H7 (cell line): Measurements from ENCODE around the gene PARD3. TPM values are rescaled to one million over a fixed set of nuclear protein-coding genes. Genes with fewer than 3 reads are reported as not detected.
A peak's percentile ranks its signal among the peaks of the same experiment; 100 is the strongest.

Experiments used
- DNase-seq: peaks from one replicate; pipeline ENCODE4 v3.0.0; 2012
- H3K27me3 ChIP-seq: 2 replicates; pipeline ENCODE4 v1.6.0; 2011; ENCODE audit warnings: mild to moderate bottlenecking, low read length; ENCODE audit not compliant: control insufficient read depth, insufficient read depth
- H3K36me3 ChIP-seq: replicated peaks from 2 replicates; pipeline ENCODE4 v1.5.1; 2011; ENCODE audit warnings: low read length; ENCODE audit not compliant: control insufficient read depth, insufficient read depth
- H3K4me3 ChIP-seq: 2 replicates; pipeline ENCODE4 v1.5.1; 2011; ENCODE audit warnings: low read depth, mild to moderate bottlenecking, control low read depth, low read length, moderate library complexity; ENCODE audit not compliant: insufficient read depth
- total RNA-seq: library from RNA; depleted of rRNA; stranded (reverse); fragments of >200 nt; shearing (Covaris generic); gene quantifications from 2 replicates; pipeline ENCODE4 v1.2.3, GENCODE V29; 2014

PARD3 gene
- total RNA-seq, 1 experiment from 2014 or later = 51.1 TPM

DNA sequence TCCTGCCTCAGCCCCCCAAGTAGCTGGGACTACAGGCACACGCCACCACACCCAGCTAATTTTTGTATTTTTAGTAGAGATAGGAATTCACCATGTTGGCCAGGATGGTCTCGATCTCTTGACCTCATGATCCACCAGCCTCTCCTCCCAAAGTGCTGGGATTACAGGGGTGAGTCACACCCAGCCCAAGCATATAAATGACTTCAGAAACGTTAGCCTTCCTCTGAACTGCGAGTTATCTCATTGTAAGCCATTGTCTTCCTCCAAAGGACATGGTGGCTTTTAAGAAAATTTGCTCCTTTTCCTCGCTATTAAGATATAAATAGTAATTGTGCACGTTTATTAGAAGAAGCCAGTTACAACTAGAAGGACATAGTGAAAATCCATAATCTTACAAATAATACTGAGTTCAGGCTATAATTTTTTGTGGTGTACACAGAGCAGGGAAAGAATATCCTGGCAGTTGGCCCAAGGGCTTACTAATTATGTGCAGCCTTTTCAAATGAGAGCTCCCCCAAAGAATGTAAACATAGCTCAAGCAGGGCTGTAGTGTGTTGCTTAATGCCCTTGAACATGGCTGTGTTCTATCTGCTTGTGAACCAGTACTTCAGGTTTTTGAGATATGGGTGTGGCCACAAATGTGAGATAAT lies 495.8 kb downstream of the PARD3 start:
- no peak overlapping the region for H3K4me3 ChIP-seq
- H3K36me3 ChIP-seq = no peaks in the 10 kb centered on the region
- DNase-seq = no peak

GRCh38 chr10:34316154-34316553 lies 498.9 kb downstream of the PARD3 start:
- H3K36me3 ChIP-seq = no peaks in the 10 kb centered on the region
- no peaks in the 10 kb centered on the region for H3K27me3 ChIP-seq
- no peak for DNase-seq
- no peak overlapping the region for H3K4me3 ChIP-seq

More for the DNA sequence above, 495.8 kb downstream of the PARD3 start:
- H3K27me3 ChIP-seq = no peaks in the 10 kb centered on the region

- no peak for DNase-seq
- Histone ChIP-seq H3K4me3 (no peak overlapping the region), H3K36me3 (no peaks in the 10 kb centered on the region), H3K27me3 (no peaks in the 10 kb centered on the region)
These were observed 500.6 kb downstream of the PARD3 start for GRCh38 chr10:34314457-34314856.

DNA sequence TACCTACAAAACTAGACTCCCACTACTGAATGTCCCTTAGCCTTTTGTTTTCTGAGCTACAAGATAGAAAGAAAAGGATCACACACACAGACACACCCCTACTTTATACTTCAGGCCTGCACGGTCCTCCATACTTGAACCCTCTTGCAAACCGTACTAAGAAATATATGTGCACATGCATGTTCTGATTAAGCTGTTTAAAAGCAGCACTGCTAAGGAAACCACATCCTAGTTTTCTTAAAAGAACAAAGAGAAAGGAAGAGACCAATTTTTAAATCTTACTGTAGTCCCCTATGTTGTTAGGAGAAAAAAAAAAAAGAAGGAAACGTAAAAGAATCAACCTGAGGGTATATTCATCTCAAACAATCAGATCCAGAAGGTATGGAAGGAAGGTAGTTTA lies 501.2 kb downstream of the PARD3 start:
- H3K27me3 ChIP-seq = no peaks in the 10 kb centered on the region
- no peak overlapping the region for H3K4me3 ChIP-seq
- DNase-seq = no peak
- no peaks in the 10 kb centered on the region for H3K36me3 ChIP-seq

- Histone ChIP-seq H3K4me3 (no peak overlapping the region), H3K27me3 (no peaks in the 10 kb centered on the region), H3K36me3 (no peaks in the 10 kb centered on the region)
- DNase-seq = no peak
These were observed 501.7 kb downstream of the PARD3 start for GRCh38 chr10:34313353-34313752.

DNA sequence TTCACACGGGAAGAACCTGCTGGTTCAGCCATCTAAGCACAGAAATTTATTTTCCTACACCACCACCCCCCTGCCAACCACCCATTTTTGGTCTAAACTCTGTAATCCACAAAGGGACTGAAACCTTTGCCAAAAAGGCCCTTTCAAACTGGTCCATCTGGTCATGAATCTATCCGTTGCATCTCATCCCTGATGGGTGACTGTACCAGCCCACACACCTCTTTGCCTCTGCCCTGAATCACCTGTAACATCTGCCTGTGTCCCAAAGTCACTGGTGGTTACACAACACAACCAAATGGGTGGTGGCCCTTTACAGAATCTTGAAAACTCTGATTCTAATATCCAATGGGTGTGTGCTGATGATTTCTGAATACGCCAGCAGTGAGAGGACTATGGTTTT lies 503.4 kb downstream of the PARD3 start:
- no peaks in the 10 kb centered on the region for H3K27me3 ChIP-seq
- H3K36me3 ChIP-seq = no peaks in the 10 kb centered on the region
- no peak for DNase-seq
- H3K4me3 ChIP-seq = no peak overlapping the region

- Histone ChIP-seq H3K36me3 (no peaks in the 10 kb centered on the region), H3K4me3 (no peak overlapping the region), H3K27me3 (no peaks in the 10 kb centered on the region)
- DNase-seq = no peak
These were observed 504.9 kb downstream of the PARD3 start for GRCh38 chr10:34310234-34310633.

- peak; percentile 36 for DNase-seq
- Histone ChIP-seq H3K4me3 (no peak overlapping the region), H3K27me3 (no peaks in the 10 kb centered on the region), H3K36me3 (no peaks in the 10 kb centered on the region)
These were observed 509.9 kb downstream of the PARD3 start for GRCh38 chr10:34305189-34305588.

DNA sequence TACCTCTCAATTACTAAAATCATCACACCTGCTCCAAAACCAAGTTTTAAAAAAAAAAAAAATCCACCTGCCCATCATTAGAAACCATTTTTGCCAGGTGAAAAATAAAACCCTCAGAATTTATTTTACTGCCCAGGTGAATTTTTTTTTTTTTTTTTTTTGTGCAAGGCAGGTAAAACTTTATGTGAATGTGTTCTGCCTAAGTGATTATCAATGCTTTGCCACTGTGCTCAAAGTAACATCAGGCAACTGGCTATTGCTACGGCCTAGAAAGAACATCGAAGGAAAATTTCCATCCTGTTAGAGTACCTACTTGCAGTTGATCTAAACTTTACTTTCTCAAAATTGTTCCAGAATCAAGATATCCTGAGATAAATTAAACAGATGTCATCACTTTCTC lies 512.1 kb downstream of the PARD3 start:
- H3K4me3 ChIP-seq = no peak overlapping the region
- no peaks in the 10 kb centered on the region for H3K36me3 ChIP-seq
- H3K27me3 ChIP-seq = no peaks in the 10 kb centered on the region
- DNase-seq = no peak

DNA sequence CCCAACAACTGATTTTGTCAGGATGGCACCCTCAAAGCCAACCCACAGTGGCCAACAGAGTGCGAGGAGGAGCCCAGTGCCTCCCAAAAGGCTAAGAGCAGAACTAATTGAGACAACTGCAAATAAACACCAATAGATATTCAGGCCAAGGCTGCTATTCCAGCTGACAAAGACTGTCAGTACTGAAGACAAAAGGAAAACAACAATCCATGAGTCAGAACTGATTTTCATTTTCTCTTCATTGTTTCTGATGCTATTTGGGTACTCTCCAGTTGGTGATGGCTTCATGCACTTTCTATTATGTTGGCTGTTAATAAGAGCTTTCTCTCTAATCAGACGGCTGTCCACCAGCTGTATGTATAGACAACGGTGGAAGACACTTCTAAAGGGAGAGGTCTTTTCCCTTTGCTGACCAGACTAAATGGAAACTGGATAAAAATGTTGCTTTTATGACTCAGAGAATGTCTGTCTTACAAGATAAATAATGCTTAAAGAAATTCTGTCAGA lies 515.9 kb downstream of the PARD3 start:
- no peaks in the 10 kb centered on the region for H3K27me3 ChIP-seq

DNA sequence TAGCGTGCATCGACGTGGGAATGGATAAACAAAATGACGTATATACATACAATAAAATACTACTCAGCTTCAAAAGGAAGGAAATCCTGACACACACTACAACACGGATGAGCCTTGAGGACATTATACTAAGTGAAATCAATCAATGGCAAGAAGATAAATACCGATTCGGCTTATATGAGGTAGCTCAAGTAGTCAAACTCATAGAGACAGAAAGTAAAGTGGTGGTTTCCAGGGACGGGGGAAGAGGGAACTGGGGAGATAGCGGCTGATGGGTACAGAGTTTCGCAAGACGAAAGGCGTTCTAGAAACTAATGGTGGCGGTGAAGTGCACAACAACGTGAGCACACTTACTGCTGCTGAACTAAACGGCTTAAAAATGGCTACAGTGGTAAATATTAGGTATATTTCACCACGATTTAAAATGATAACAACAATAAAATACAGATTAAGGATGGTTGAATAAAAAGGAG lies 516.7 kb downstream of the PARD3 start:
- no peaks in the 10 kb centered on the region for H3K27me3 ChIP-seq
- no peak for DNase-seq
- no peaks in the 10 kb centered on the region for H3K36me3 ChIP-seq
- no peak overlapping the region for H3K4me3 ChIP-seq

More for the DNA sequence above, 515.9 kb downstream of the PARD3 start:
- DNase-seq = no peak
- Histone ChIP-seq H3K36me3 (no peaks in the 10 kb centered on the region), H3K4me3 (no peak overlapping the region)

GRCh38 chr10:34297541-34298345 lies 517.4 kb downstream of the PARD3 start:
- Histone ChIP-seq H3K27me3 (no peaks in the 10 kb centered on the region), H3K36me3 (no peaks in the 10 kb centered on the region), H3K4me3 (no peak overlapping the region)
- no peak for DNase-seq

DNA sequence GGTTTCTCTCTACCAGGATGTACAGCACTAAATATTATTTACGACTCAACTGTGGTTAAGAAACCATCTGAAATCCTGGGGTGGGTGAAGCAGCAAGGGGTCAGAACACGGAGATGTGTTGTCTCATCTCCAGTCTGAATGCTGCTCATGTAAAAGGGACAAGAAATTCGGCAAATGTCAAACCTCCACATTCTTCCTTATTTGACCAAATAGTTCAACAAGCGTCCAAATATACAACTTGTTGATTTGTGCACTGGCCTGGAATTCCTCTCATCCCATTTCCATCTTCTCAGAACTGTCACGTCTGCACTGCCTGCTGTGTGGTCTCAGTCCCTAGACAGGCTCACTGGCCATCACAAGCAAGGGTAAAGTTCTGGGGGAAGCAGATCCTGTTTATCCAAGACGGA lies 520.0 kb downstream of the PARD3 start:
- no peak for DNase-seq
- Histone ChIP-seq H3K36me3 (no peaks in the 10 kb centered on the region), H3K4me3 (no peak overlapping the region), H3K27me3 (no peaks in the 10 kb centered on the region)

DNA sequence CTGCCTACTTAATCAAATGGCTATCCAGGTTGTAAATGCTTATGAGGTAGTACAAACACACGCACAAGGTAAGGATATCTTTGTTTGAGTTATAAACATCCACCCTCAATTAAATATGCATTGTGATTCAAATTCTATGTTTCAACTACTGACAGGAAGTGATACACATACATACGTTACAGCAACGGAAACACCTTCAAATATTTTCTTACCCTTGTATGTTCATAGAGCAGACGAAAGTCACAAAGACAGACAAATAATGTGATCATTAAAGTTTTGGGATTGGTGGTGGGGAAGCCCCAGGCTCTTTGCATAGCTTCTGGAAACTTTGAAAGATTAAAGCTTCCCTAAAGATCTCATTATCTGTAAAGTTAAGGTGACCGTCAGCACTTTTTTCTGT lies 521.0 kb downstream of the PARD3 start:
- Histone ChIP-seq H3K27me3 (no peaks in the 10 kb centered on the region), H3K36me3 (no peaks in the 10 kb centered on the region), H3K4me3 (no peak overlapping the region)
- DNase-seq = no peak

GRCh38 chr10:34292675-34293074 lies 522.4 kb downstream of the PARD3 start:
- Histone ChIP-seq H3K27me3 (no peaks in the 10 kb centered on the region), H3K36me3 (no peaks in the 10 kb centered on the region), H3K4me3 (no peak overlapping the region)
- no peak for DNase-seq
